Gastrocnemius medialis (tissue), 4 donors: Measurements from ENCODE around the gene LARP1. TPM values are rescaled to one million over a fixed set of nuclear protein-coding genes. Genes with fewer than 3 reads are reported as not detected.

ENCODE experiments used
- ATAC-seq, 2 donors: fragments of 150-250 bp; one replicate each; pipeline ENCODE4 v1.9.1; 2016
- DNase-seq, 2 donors: peaks; one replicate each; pipeline ENCODE4 v3.0.0-alpha.2; 2019
- H3K27ac ChIP-seq, 4 donors: fragments of 200-600 bp; sonication (generic); 1 replicate in 1 of 4; 2 replicates in 3 of 4; pipeline ENCODE4 v1.5.1; 2016 to 2018; ENCODE audit warnings: mild to moderate bottlenecking in 2 of 4, moderate library complexity in 1 of 4
- H3K27me3 ChIP-seq, 3 donors: fragments of 200-600 bp; sonication (generic) in 2 of 3; 1 replicate in 1 of 3; 2 replicates in 2 of 3; pipeline versions ENCODE4 v1.5.1 to v1.6.0; 2016 to 2019; ENCODE audit warnings: mild to moderate bottlenecking in 1 of 3, moderate library complexity in 1 of 3
- H3K36me3 ChIP-seq, 2 donors: fragments of 200-600 bp; sonication (generic) in 1 of 2; one replicate each; pipeline ENCODE4 v1.5.1; 2017 to 2018
- H3K4me1 ChIP-seq, 2 donors: fragments of 200-600 bp; sonication (generic) in 1 of 2; one replicate each; pipeline ENCODE4 v1.5.1; 2016 to 2017; ENCODE audit warnings: mild to moderate bottlenecking in 2 of 2
- H3K4me3 ChIP-seq, 4 donors: fragments of 200-600 bp; sonication (generic) in 3 of 4; 1 replicate in 1 of 4; 2 replicates in 3 of 4; pipeline ENCODE4 v1.5.1; 2016 to 2019; ENCODE audit warnings: mild to moderate bottlenecking in 2 of 4
- H3K9me3 ChIP-seq, 3 donors: fragments of 200-600 bp; sonication (generic) in 2 of 3; 1 replicate in 1 of 3; 2 replicates in 2 of 3; pipeline ENCODE4 v1.5.1; 2016 to 2019
- CTCF ChIP-seq, 5 experiments: fragments of 450-650 bp in 3 of 5; fragments of 200-600 bp in 2 of 5; sonication (generic) in 2 of 5; IDR thresholded peaks in 4 of 5; conservative IDR thresholded peaks in 1 of 5; 1 replicate in 4 of 5; 2 replicates in 1 of 5; pipeline ENCODE4 v1.5.1; 2016 to 2019; ENCODE audit warnings: antibody characterized with exemption in 5 of 5, mild to moderate bottlenecking in 3 of 5, moderate library complexity in 3 of 5
- POLR2A ChIP-seq, 2 donors: fragments of 450-650 bp; IDR thresholded peaks; one replicate each; pipeline ENCODE4 v1.6.1; 2017; ENCODE audit warnings: antibody characterized with exemption in 2 of 2, mild to moderate bottlenecking in 2 of 2, moderate library complexity in 2 of 2
- in situ Hi-C, 4 donors: fragments of 200-750 bp; cut with MboI; loops; one replicate each; pipeline versions ENCODE4 v1.15.0 to v1.8.0; 2017; ENCODE audit warnings: low sequenced_read_pairs in 4 of 4
- intact Hi-C: fragments of 100-400 bp; cut with DNase I; formaldehyde crosslinking; loops from one replicate; pipeline ENCODE4 v1.15.1; 2023; ENCODE audit warnings: low total_unique reads
- total RNA-seq, 4 donors: library from RNA; depleted of rRNA; stranded (reverse); fragments of >200 nt; gene quantifications; one replicate each; pipeline versions ENCODE4 v1.1.0 to v1.2.3, GENCODE V29; 2016

The LARP1 gene
- total RNA-seq, 4 donors from 2014 or later, result 77.8 to 125 (median 119) TPM

GRCh38 chr5:154795235-154795596 lies 40.0 kb downstream of the LARP1 start:
- Histone ChIP-seq H3K4me1 (no peaks in the 10 kb centered on the region), H3K27ac (peak overlapping the region in 2 of 4 donors; percentile 0 to 9), H3K27me3 (no peaks in the 10 kb centered on the region), H3K9me3 (no peaks in the 10 kb centered on the region), H3K4me3 (no peak overlapping the region), H3K36me3 (peaks cover 0 to 65% of the 10 kb centered on the region in 2 donors)
- DNase-seq (no peak), ATAC-seq (peak; percentile 25 to 42)
- intact Hi-C loops (no loop called here), in situ Hi-C loops (no loop called here)
- TF ChIP-seq POLR2A (IDR thresholded peaks at IDR 0.05) (no peak), CTCF (IDR thresholded peaks at IDR 0.05 in 4 of 5, conservative IDR thresholded peaks at IDR 0.05 in 1 of 5) (no peak)

- in situ Hi-C loops (no loop called here), intact Hi-C loops (no loop called here)
- ATAC-seq, result no peak
- no peak for DNase-seq
- Histone ChIP-seq H3K4me1 (no peaks in the 10 kb centered on the region), H3K27me3 (no peaks in the 10 kb centered on the region), H3K27ac (no peak overlapping the region), H3K4me3 (no peak overlapping the region), H3K36me3 (peaks cover 0 to 74% of the 10 kb centered on the region in 2 donors), H3K9me3 (no peaks in the 10 kb centered on the region)
- TF ChIP-seq CTCF (IDR thresholded peaks at IDR 0.05 in 4 of 5, conservative IDR thresholded peaks at IDR 0.05 in 1 of 5) (no peak), POLR2A (IDR thresholded peaks at IDR 0.05) (no peak)
Measured at GRCh38 chr5:154797762-154798161, 42.6 kb downstream of the LARP1 start.

GRCh38 chr5:154800582-154800981 lies 45.4 kb downstream of the LARP1 start:
- TF ChIP-seq CTCF (IDR thresholded peaks at IDR 0.05 in 4 of 5, conservative IDR thresholded peaks at IDR 0.05 in 1 of 5) (no peak), POLR2A (IDR thresholded peaks at IDR 0.05) (no peak)
- ATAC-seq, result no peak
- DNase-seq, result no peak
- H3K4me3 ChIP-seq, result no peak overlapping the region
- H3K27ac ChIP-seq, result no peak overlapping the region
- no peaks in the 10 kb centered on the region for H3K27me3 ChIP-seq
- in situ Hi-C loops, result loop anchor here in 1 of 4 donors (10.0 kb wide), 1 partner anchor 146 kb away; no protein-coding TSS in a partner anchor
- H3K4me1 ChIP-seq, result no peaks in the 10 kb centered on the region
- peaks cover 3 to 76% of the 10 kb centered on the region in 2 donors for H3K36me3 ChIP-seq
- intact Hi-C loops, result no loop called here
- H3K9me3 ChIP-seq, result no peaks in the 10 kb centered on the region

DNA sequence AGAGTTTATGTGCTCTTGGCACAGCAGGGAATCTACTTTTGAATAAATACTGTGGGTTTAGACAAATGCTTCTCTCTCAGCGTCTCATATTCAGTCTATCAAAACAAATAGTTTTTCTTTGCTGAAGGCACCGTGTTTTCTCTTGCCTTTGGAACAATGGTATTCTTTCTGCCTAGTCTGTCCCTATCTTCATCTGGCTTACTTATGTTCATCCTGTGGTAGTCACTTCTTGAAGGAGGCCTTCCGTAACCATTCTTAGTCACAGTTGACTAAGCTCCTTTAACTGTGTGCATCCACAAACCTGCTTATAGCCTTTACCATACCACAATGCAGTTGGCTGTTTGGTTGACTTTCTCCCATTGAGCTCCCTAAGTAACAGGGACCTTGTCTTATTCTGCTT lies 45.9 kb downstream of the LARP1 start:
- DNase-seq, result no peak
- Histone ChIP-seq H3K27ac (no peak overlapping the region), H3K36me3 (peaks cover 3 to 81% of the 10 kb centered on the region in 2 donors), H3K9me3 (no peaks in the 10 kb centered on the region), H3K4me3 (no peak overlapping the region), H3K4me1 (no peaks in the 10 kb centered on the region), H3K27me3 (no peaks in the 10 kb centered on the region)
- in situ Hi-C loops (loop anchor here in 1 of 4 donors (10.0 kb wide), 1 partner anchor 146 kb away; no protein-coding TSS in a partner anchor), intact Hi-C loops (no loop called here)
- no peak for ATAC-seq
- TF ChIP-seq POLR2A (IDR thresholded peaks at IDR 0.05), result no peak
- TF ChIP-seq CTCF (IDR thresholded peaks at IDR 0.05 in 4 of 5, conservative IDR thresholded peaks at IDR 0.05 in 1 of 5), result no peak

DNA sequence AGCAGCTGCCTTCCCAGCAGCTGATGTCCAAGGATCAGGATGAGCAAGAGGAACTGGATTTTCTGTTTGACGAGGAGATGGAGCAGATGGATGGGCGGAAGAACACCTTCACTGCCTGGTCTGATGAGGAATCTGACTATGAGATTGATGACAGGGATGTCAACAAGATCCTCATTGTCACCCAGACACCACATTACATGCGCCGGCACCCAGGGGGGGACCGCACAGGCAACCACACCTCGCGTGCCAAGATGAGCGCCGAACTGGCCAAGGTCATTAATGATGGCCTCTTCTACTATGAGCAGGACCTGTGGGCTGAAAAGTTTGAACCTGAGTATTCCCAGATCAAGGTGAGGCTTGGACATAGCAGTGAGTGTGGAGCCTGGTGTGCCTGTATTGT lies 46.9 kb downstream of the LARP1 start:
- no peak for TF ChIP-seq POLR2A (IDR thresholded peaks at IDR 0.05)
- no peak for TF ChIP-seq CTCF (IDR thresholded peaks at IDR 0.05 in 4 of 5, conservative IDR thresholded peaks at IDR 0.05 in 1 of 5)
- in situ Hi-C loops, result loop anchor here in 1 of 4 donors (10.0 kb wide), 1 partner anchor 147 kb away; no protein-coding TSS in a partner anchor
- H3K36me3 ChIP-seq, result peaks cover 3 to 83% of the 10 kb centered on the region in 2 donors
- DNase-seq (no peak), ATAC-seq (no peak)
- H3K4me3 ChIP-seq, result no peak overlapping the region
- intact Hi-C loops, result no loop called here
- H3K4me1 ChIP-seq, result no peaks in the 10 kb centered on the region
- H3K9me3 ChIP-seq, result no peaks in the 10 kb centered on the region
- no peaks in the 10 kb centered on the region for H3K27me3 ChIP-seq
- H3K27ac ChIP-seq, result no peak overlapping the region
